ENCODE data around the gene CRACDL. TPM values are rescaled to one million over a fixed set of nuclear protein-coding genes. Genes with fewer than 3 reads are reported as not detected.

CRACDL gene
- polyA plus RNA-seq, 1 of the 3 experiments (the other 2 are of a cell fraction) = not detected

- TF ChIP-seq MXI1 (IDR thresholded peaks at IDR 0.05; ENCODE audit: low read depth, low read length) = no peak
- TF ChIP-seq SIN3A (IDR thresholded peaks at IDR 0.05; ENCODE audit: borderline replicate concordance, low read depth, low read length) = no peak
- TF ChIP-seq FOSL2 (IDR thresholded peaks at IDR 0.05; ENCODE audit: borderline replicate concordance, low read depth) = no peak
- no peak for TF ChIP-seq RAD21 (IDR thresholded peaks at IDR 0.05; ENCODE audit: low read length)
- no peak for TF ChIP-seq FOXJ3 (CRISPR knock-in tag; IDR thresholded peaks at IDR 0.05)
- no peak for TF ChIP-seq ELF1 (IDR thresholded peaks at IDR 0.05)
- no peak for TF ChIP-seq MEF2A (IDR thresholded peaks at IDR 0.05; ENCODE audit: borderline replicate concordance, low read depth)
- no peak for TF ChIP-seq GABPA (IDR thresholded peaks at IDR 0.05; ENCODE audit: low read depth)
- TF ChIP-seq CHD2 (IDR thresholded peaks at IDR 0.05; ENCODE audit: low read length, partially characterized antibody) = no peak
- no peak for TF ChIP-seq TAF1 (IDR thresholded peaks at IDR 0.05; ENCODE audit: borderline replicate concordance, low read depth, low read length)
- no peaks in the 10 kb centered on the region for H3K79me2 ChIP-seq (ENCODE audit: insufficient read depth)
- no peaks in the 10 kb centered on the region for H4K20me1 ChIP-seq (ENCODE audit: insufficient read depth)
- H3K4me2 ChIP-seq = no peak overlapping the region
- H2AFZ ChIP-seq (ENCODE audit: low read depth) = no peak overlapping the region
- no peaks in the 10 kb centered on the region; the same call in 1 of the 2 replicates for H3K27me3 ChIP-seq (ENCODE audit: insufficient read depth)
- no peak overlapping the region for H3K27ac ChIP-seq (ENCODE audit: low read depth in 2 of 2, low read length in 1 of 2)
- H3K36me3 ChIP-seq (replicated peaks in 1 of 2; ENCODE audit: control insufficient read depth in 1 of 2, insufficient read depth in 2 of 2, low read length in 1 of 2) = no peaks in the 10 kb centered on the region
- no peak for DNase-seq
- H3K4me1 ChIP-seq (ENCODE audit: control insufficient read depth in 1 of 2, insufficient read depth in 2 of 2, low read depth in 1 of 2, low read length in 1 of 2) = peaks cover 0 to 10% of the 10 kb centered on the region in 2 experiments; a peak in 1 of 4 replicates
- no peak overlapping the region for H3K9ac ChIP-seq
- POLR2A ChIA-PET = no interaction called here
- no peaks in the 10 kb centered on the region for H3K9me2 ChIP-seq
- 39% methylated on average over 6 of the region's 8 CpGs for WGBS (ENCODE audit: low lambda C conversion rate)
- H3K4me3 ChIP-seq (ENCODE audit: low read depth in 2 of 2, low read length in 1 of 2) = no peak overlapping the region
- no peaks in the 10 kb centered on the region for H3F3A ChIP-seq (replicated peaks; ENCODE audit: insufficient read depth)
- CTCF ChIA-PET = interaction anchor here (1.0 kb wide), 1 partner anchor 151 kb away, joined by 3 read pairs; no protein-coding TSS in a partner anchor
- no peaks in the 10 kb centered on the region for H3K9me3 ChIP-seq
Observed at GRCh38 chr2:98800330-98801064, 135.5 kb downstream of the CRACDL start.

DNA sequence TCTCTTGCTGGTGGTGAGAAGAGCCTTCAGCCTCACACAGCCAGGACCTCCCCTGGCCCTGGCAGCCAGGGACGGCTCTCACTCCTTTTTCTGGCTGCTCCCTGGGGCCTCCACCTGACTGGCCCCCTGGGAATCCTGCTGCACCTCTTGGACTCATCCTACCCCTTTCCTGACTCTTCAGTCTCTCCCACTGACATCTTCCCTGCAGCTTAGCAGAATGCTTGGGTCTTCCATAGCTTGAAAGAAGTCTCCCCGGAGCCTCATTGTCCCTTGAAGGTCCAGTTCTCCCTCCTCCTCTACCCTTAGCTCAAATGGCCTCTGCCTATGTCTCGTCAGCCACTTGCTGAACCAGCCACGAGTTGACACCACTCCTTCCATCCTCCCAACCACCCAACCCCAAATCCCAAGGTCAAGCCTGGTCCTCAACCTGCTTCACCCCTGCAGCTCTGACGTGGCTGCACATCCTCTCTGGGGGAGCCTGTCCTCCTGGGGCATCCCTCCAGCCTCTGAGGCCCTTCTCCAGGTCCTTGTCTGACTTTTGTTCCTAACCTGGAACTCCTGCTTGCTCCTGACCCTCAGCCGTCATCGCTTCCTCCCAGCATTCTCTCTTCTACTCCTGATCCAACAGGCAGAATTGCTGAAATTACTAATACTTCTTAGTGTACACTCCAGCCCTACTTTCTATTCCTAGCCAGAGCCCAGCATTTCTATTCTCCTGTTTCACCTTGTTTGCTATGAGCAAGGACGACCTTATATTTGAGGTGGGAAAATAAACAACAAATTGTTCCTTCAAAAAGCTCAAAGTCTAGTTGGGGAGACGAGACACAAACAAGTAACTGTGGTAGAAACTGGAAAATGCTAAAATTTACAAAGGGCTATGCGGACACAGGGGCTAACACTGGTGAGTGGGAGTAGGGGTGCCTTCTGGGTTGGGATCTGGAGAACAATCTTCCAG is 136.4 kb downstream of the CRACDL start:
- no peaks in the 10 kb centered on the region; the same call in 1 of the 2 replicates for H3K27me3 ChIP-seq (ENCODE audit: insufficient read depth)
- no peaks in the 10 kb centered on the region for H3K9me3 ChIP-seq
- WGBS (ENCODE audit: low lambda C conversion rate) = 35% methylated on average over 10 of the region's 10 CpGs
- no peaks in the 10 kb centered on the region for H3K79me2 ChIP-seq (ENCODE audit: insufficient read depth)
- no peaks in the 10 kb centered on the region for H3F3A ChIP-seq (replicated peaks; ENCODE audit: insufficient read depth)
- H3K4me3 ChIP-seq (ENCODE audit: low read depth in 2 of 2, low read length in 1 of 2) = no peak overlapping the region
- no peak overlapping the region for H2AFZ ChIP-seq (ENCODE audit: low read depth)
- ChIA-PET POLR2A (no interaction called here), CTCF (interaction anchor here (1.0 kb wide), 1 partner anchor 150 kb away, joined by 3 read pairs; no protein-coding TSS in a partner anchor)
- H4K20me1 ChIP-seq (ENCODE audit: insufficient read depth) = no peaks in the 10 kb centered on the region
- peaks cover 0 to 4% of the 10 kb centered on the region in 2 experiments; a peak in 1 of 4 replicates for H3K4me1 ChIP-seq (ENCODE audit: control insufficient read depth in 1 of 2, insufficient read depth in 2 of 2, low read depth in 1 of 2, low read length in 1 of 2)
- H3K9ac ChIP-seq = no peak overlapping the region
- H3K36me3 ChIP-seq (replicated peaks in 1 of 2; ENCODE audit: control insufficient read depth in 1 of 2, insufficient read depth in 2 of 2, low read length in 1 of 2) = no peaks in the 10 kb centered on the region
- no peak overlapping the region for H3K4me2 ChIP-seq
- DNase-seq = no peak
- H3K9me2 ChIP-seq = no peaks in the 10 kb centered on the region
- TF ChIP-seq POLR2AphosphoS5 (IDR thresholded peaks at IDR 0.05; ENCODE audit: low read depth, low read length) (no peak), CTCF (IDR thresholded peaks at IDR 0.05) (no peak), FOSL2 (IDR thresholded peaks at IDR 0.05; ENCODE audit: borderline replicate concordance, low read depth) (no peak), EP300 (IDR thresholded peaks at IDR 0.05; ENCODE audit: borderline replicate concordance in 1 of 2, low read depth in 1 of 2, low read length in 1 of 2) (no peak), MAX (IDR thresholded peaks at IDR 0.05; ENCODE audit: low read depth) (no peak), SMC3 (IDR thresholded peaks at IDR 0.05; ENCODE audit: low read depth, low read length) (no peak), RCOR1 (IDR thresholded peaks at IDR 0.05; ENCODE audit: low read length) (no peak), ELF1 (IDR thresholded peaks at IDR 0.05) (no peak), CHD2 (IDR thresholded peaks at IDR 0.05; ENCODE audit: low read length, partially characterized antibody) (no peak), FOXM1 (IDR thresholded peaks at IDR 0.05; ENCODE audit: low read depth) (no peak), YY1 (IDR thresholded peaks at IDR 0.05; ENCODE audit: low read depth) (no peak), JUND (IDR thresholded peaks at IDR 0.05) (no peak)
- TF ChIP-seq, protein P1, sequence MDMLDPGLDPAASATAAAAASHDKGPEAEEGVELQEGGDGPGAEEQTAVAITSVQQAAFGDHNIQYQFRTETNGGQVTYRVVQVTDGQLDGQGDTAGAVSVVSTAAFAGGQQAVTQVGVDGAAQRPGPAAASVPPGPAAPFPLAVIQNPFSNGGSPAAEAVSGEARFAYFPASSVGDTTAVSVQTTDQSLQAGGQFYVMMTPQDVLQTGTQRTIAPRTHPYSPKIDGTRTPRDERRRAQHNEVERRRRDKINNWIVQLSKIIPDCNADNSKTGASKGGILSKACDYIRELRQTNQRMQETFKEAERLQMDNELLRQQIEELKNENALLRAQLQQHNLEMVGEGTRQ (IDR thresholded peaks at IDR 0.05; ENCODE audit: borderline replicate concordance, low read depth, low read length) = no peak
- H3K27ac ChIP-seq (ENCODE audit: low read depth in 2 of 2, low read length in 1 of 2) = no peak overlapping the region

Measured in SK-N-SH (cell line).